Activated T-cell treated with anti-CD3 and anti-CD28 coated beads for 48 hours (primary cell): Measurements from ENCODE around the gene STK24.

ENCODE experiments used
- DNase-seq: peaks from one replicate; pipeline ENCODE4 v3.0.0-alpha.2; 2020; ENCODE audit warnings: low read depth

Gene STK24

GRCh38 chr13:98510156-98510509 is 66.8 kb downstream of the STK24 start:
- no peak for DNase-seq

DNA sequence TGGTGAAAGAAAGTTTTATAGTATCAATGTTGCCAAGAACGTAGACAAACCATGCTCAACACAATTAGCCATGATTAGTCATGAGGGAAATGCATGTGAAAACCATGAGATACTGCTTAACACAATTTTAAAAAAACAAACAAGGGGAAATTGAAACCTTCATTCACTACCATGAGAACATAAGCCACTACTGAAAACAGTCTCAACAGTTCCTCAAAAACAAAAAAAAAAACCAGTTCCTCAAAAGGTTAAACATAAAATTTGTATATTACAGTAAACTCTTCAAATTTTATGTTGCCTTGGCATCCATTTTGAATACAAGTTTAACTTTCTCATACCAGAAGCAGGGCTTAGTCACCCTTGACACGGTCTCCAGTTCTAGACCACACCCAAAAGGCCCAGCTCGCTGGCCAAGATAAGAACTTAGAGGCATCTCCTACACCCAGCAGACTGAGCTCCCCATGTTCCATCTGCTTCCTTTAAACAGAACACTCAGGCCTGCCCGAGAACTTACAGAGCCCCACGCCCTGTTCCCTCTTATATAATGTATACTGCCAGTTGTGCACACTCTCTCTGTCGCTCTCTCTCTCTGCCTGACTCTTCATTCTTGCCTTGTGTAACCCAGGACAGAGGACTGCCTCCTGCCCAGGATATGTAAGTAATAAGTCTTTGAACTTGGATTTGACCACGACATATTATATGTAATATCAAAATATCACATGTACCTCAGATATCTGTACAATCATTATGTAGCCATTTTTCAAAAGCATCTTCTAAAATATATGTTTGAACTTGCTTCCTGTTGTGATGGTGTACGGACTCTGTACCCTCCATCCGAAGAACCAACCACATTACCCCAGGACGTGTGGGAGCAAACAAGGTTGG is 67.4 kb downstream of the STK24 start:
- peak; percentile 50 for DNase-seq

DNA sequence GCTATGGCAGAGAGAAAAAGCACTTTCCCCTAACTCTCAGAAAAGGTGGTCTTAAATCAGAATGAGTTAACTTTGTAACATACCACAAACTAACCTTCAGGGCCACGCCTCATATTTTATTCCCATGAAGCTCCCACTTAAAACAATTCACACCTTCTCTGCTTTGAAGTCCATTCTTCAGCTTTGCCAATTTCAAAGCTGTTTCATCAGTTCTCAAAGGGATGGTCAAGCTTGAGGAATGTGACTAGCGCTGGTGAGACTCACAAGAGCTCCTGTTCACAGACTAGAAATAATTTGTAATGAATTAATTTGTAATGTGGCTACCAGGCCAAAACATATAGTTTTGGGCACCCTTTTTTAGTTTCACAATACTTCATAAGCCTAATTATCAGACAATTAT is 68.2 kb downstream of the STK24 start:
- no peak for DNase-seq

DNA sequence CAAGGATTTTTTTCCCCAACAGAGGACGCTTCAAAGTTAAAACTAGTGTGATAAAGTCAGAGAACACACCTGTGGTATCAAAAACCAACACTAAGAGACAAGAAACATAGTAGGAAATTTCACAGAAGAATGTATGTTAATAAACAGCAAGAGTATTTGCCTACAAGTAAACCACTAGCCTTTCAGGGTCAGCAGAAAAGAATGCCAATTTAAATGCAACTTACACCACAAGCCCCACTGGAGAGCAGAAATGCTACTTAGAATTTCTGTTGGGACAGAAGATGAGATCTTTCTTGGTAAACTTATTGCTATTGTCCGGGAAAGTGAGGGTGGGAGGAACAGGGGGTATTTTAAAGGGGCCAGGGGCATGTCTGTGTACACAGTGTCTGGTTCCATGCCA is 68.6 kb downstream of the STK24 start:
- DNase-seq, result no peak

DNA sequence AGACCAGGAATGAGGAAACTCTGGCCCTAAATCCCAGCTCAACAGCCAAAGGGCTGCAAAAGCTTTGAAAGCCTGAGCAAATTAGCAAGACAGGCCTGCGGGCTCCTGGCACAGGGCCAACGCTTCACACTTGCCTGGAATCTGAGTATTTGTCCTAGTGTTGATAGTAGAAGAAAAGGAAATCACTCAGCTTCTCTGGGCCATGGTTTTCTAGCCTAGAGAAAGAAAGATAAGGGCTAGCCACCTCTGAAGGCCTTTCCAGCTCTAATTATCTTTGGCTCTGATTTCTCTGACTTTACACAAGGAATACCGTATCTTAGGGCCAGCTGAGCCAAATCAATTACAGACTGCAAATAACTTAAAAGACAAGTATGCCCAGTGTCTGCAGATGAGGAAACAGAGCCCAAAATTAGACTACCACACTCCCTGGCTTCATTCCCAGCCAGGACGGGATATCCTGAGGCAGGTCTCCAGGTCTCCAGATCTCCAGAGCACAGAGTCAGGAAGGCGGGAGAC is 69.6 kb downstream of the STK24 start:
- no peak for DNase-seq

DNA sequence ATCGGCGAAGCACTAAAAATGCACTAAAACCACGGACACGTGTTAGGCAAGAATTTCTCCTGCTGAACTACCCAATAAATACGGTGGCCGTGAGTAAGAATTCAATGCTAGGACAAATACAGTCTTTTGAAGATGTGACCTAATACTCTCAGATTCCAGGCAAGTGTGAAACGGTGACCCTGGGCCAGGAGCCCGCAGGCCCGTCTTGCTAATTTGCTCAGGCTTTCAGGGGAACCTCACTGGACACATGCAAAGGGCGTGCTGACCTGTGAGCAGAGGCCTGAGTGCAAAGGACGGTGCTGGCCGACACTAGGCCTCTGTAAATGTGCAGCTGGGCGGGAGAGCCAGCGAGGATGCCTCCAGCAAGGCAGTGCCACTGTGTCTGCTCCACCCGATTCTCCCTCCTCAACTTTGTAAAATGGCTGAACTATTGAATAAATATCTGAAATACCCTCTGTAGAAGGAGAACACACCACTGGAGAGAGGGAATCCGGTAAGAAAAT is 70.1 kb downstream of the STK24 start:
- no peak for DNase-seq

DNA sequence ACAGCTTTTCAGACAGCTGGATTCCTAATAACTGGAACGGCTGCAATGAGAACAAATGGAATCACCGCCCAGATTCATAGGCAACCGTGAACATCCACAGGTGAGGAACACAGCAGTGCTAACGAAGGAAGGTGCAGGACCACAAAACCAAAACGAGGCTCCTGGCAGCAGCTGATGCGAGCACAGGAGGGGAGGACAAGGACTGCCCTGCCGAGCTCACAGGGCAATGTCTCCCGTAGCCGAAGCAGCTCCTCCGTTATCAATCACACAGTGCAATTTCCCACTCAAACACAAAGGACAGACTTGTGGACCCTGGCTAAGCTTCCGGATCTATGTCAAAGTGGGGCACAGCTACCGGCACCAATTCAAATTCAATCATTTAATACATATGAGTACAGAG is 70.6 kb downstream of the STK24 start:
- no peak for DNase-seq

DNA sequence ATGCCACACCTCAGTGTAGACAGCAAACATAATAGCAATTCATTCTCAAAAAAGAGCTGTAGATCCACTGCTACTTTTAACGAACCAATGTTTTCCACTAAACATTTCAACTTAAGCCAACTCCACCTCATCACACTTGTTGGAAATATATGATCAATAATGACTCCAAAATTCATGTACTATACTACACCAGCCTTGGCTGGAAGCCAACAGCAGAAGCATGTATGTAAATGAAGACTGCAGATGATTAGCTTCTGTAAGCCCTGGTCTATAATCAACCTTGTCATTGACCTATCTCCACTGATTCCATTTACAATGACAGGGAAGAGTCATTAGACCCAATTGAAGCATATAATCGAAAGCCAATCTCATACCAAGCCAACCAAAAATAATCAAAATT is 71.7 kb downstream of the STK24 start:
- DNase-seq, result no peak

DNA sequence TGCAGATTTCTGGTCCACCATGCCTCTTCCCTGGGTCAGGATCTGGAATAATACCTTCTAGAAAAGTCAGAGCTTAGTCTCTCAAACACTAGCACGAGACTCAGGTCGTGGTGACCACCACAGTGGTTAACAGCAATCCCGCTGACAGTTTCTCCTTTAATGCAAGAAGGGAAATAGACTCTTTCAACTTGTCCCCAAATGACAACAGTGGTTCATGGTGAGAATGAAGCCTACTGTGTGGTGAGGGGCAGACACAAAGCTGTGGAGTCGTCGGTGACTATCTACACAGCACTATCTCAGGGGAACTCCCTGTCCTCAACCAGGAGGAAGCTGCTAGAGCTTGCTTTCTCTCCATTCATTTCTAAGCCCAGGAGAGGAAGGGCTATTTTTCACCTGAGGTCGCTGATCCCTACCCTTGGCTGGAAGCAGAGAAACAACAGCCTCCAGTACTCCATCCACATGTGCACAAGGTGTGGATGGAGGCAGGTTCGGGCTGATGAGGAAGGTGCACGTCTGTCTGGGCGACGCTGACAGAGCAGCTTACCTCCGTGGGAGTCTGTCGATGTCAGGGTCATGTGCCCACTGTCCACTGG is 72.4 kb downstream of the STK24 start:
- no peak for DNase-seq

DNA sequence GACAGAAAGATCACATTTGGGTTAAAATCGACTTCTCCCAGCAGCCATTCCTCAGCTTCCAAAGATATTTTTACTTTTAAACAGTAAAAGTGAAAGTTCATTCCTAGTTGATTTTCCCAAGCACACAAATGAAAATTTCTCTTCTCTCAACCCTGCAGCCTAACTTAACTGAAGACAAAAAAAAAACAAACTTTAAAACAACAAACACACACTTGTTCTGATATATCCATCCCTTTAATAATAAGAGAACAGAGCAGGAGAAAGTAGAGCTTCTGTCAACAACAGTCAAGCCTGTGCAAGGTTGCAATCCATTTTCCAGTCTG is 72.9 kb downstream of the STK24 start:
- no peak for DNase-seq

DNA sequence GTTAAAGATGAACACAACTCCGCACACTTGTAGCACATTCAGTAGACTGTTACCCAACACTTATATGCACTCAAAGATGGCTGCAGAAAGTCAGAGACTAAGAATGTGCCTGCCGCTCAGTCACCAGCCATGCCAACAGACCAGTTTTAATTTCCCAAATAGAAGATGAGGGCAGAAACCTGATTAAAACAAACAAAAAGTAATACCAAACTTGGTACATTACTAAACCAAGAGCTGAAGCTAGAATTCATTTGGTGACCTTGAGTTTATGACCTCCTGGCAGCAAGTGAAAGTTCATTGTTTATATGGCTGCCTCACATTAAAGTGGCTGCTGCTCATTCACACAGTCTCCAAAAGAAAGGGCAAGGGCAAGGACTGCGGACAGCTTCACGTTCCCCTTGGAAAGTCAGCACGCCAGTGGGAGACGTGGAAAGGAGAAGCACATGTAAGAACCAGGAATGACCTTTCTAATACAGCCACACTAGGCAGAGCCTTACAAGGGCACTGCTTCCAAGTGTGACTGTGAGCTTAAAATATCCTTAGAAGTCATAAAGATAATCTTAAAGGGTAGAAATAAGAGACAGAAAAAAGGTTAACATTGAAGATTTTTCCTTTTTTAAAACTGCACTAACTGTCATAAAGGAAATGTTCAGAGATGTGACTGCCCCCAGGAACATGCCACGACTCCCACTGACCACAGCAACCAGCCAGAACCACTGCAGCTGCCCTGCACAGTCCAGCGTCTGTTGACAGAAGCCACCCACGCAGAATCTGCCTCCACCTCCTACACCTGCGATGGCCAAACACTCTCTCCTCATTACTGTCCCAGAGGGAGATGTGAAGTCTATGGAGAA is 73.5 kb downstream of the STK24 start:
- DNase-seq, result no peak

DNA sequence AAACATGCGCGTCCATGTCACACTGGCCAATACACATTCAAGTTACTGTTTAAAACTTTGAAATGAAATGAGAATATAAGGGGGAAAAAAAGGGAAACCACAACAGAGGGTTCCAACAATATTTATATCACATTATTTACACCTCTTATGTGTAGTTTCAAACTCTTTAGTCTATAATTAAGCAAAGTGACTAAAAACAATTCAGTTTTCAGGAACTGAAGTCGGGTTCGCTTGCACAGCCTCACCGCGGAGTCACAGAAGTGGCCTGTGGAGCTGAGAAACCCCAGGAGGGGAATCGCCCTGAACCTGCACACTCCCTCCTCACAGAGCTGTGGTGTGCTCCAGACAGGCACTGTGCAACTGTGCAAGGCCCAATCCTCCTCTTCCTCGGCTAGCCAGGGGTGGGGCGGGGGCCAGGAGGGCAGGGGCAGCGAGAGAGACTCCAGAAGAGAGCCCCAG is 75.9 kb downstream of the STK24 start:
- DNase-seq, result no peak

- DNase-seq, result no peak
Observed at GRCh38 chr13:98496966-98497365, 79.9 kb downstream of the STK24 start.

GRCh38 chr13:98496479-98496791 is 80.5 kb downstream of the STK24 start:
- DNase-seq, result no peak

- no peak for DNase-seq
Observed at GRCh38 chr13:98495627-98496478, 81.1 kb downstream of the STK24 start.

GRCh38 chr13:98494769-98495168 is 82.1 kb downstream of the STK24 start:
- DNase-seq, result no peak

- DNase-seq, result no peak
Observed at GRCh38 chr13:98493042-98493712, 83.7 kb downstream of the STK24 start.

GRCh38 chr13:98492335-98493041 is 84.4 kb downstream of the STK24 start:
- DNase-seq, result no peak

GRCh38 chr13:98490866-98491265 is 86.0 kb downstream of the STK24 start:
- DNase-seq, result no peak

DNA sequence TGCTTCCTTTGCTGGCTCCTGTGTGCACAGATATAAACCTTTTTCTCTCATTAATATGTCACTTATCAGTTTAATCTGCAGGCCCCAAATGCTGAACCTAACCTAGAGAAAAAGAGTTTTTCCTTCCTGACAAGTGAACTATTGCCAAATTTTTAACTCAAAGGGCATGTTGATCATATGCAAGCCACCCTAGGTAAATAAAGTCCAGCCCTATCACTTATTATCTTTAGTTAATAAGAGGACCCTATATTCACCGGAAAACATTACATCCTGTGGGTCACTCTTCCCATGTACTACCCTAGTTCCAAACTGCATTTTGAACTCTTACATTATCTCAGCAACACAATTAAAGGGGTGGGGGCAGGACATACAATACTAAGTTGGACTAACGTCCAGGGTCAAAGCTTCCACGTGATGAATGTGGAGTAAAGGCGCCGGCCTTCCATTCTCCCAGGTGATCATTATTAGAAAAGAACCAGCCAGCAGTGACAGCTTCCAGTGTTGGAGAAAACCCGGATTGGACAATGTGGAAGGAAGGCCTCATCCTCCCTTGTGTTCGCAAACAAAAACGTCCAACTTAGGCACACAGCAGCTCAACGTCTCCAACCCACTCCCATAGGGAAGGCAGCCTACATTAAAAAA is 86.6 kb downstream of the STK24 start:
- DNase-seq, result no peak
